SK-N-SH treated with all-trans-retinoic acid at 6 μM for 48 hours (cell line): ENCODE measurements around the gene MAP9.

Experiments used
- ATAC-seq: fragments of 200-7000 bp; cut with Tn5 transposase; 3 replicates; pipeline ENCODE4 v1.9.1; 2020; ENCODE audit warnings: mild to moderate bottlenecking, moderate library complexity
- ARNTL ChIP-seq: fragments of 450-650 bp; formaldehyde crosslinking; IDR thresholded peaks from 2 replicates; pipeline ENCODE4 v1.5.0; 2020; ENCODE audit warnings: low read depth, mild to moderate bottlenecking, moderate library complexity, borderline replicate concordance
- BACH2 ChIP-seq: fragments of 250-450 bp; sonication (Bioruptor Pico); IDR thresholded peaks from 2 replicates; pipeline ENCODE4 v1.9.0; 2021; ENCODE audit warnings: mild to moderate bottlenecking, borderline replicate concordance
- CSDC2 ChIP-seq: fragments of 250-450 bp; sonication (Bioruptor Pico); IDR thresholded peaks from 2 replicates; pipeline ENCODE4 v1.5.0; 2020; ENCODE audit warnings: mild to moderate bottlenecking, moderate library complexity
- CSRNP3 ChIP-seq: fragments of 250-450 bp; sonication (Bioruptor Pico); IDR thresholded peaks from 2 replicates; pipeline ENCODE4 v1.5.1; 2021; ENCODE audit warnings: mild to moderate bottlenecking, moderate library complexity
- GLIS3 ChIP-seq: fragments of 250-450 bp; sonication (Bioruptor Pico); IDR thresholded peaks from 2 replicates; pipeline ENCODE4 v1.5.0; 2020; ENCODE audit warnings: mild to moderate bottlenecking, moderate library complexity
- OSR1 ChIP-seq: fragments of 250-450 bp; sonication (Bioruptor Pico); IDR thresholded peaks from 2 replicates; pipeline ENCODE4 v1.8.0; 2022; ENCODE audit warnings: moderate library complexity, mild to moderate bottlenecking, inconsistent platforms
- PATZ1 ChIP-seq: fragments of 250-450 bp; sonication (Bioruptor Pico); IDR thresholded peaks from 2 replicates; pipeline ENCODE4 v1.8.0; 2020; ENCODE audit warnings: mild to moderate bottlenecking, moderate library complexity, borderline replicate concordance
- POU6F1 ChIP-seq: fragments of 250-450 bp; sonication (Bioruptor Pico); IDR thresholded peaks from 2 replicates; pipeline ENCODE4 v1.8.0; 2021; ENCODE audit warnings: low read depth, mild to moderate bottlenecking, moderate library complexity, borderline replicate concordance
- PPARA ChIP-seq: fragments of 250-450 bp; sonication (Bioruptor Pico); IDR thresholded peaks from 2 replicates; pipeline ENCODE4 v1.5.0; 2020; ENCODE audit warnings: mild to moderate bottlenecking, borderline replicate concordance
- RARB ChIP-seq: fragments of 250-450 bp; sonication (Bioruptor Pico); IDR thresholded peaks from 2 replicates; pipeline ENCODE4 v1.8.0; 2021; ENCODE audit warnings: mild to moderate bottlenecking, moderate library complexity
- SNAI2 ChIP-seq: fragments of 250-450 bp; sonication (Bioruptor Pico); IDR thresholded peaks from 2 replicates; pipeline ENCODE4 v1.5.0; 2020; ENCODE audit warnings: mild to moderate bottlenecking, moderate library complexity
- TCF4 ChIP-seq: fragments of 250-450 bp; sonication (Bioruptor Pico); IDR thresholded peaks from 2 replicates; pipeline ENCODE4 v1.8.0; 2021; ENCODE audit warnings: mild to moderate bottlenecking, moderate library complexity, borderline replicate concordance
- TOX ChIP-seq: fragments of 250-450 bp; sonication (Bioruptor Pico); IDR thresholded peaks from 2 replicates; pipeline ENCODE4 v1.8.0; 2021; ENCODE audit warnings: mild to moderate bottlenecking, moderate library complexity, borderline replicate concordance
- TSHZ2 ChIP-seq: fragments of 250-450 bp; sonication (Bioruptor Pico); IDR thresholded peaks from 2 replicates; pipeline ENCODE4 v1.5.0; 2020; ENCODE audit warnings: mild to moderate bottlenecking, moderate library complexity
- ZC3H10 ChIP-seq: fragments of 250-450 bp; sonication (Bioruptor Pico); IDR thresholded peaks from 2 replicates; pipeline ENCODE4 v1.5.1; 2021; ENCODE audit warnings: mild to moderate bottlenecking, moderate library complexity
- ZFP30 ChIP-seq: fragments of 450-650 bp; formaldehyde crosslinking; IDR thresholded peaks from 2 replicates; pipeline ENCODE4 v1.5.0; 2022; ENCODE audit warnings: mild to moderate bottlenecking, moderate library complexity
- ZNF565 ChIP-seq: fragments of 450-650 bp; formaldehyde crosslinking; conservative IDR thresholded peaks from 2 replicates; pipeline ENCODE4 v1.5.0; 2020; ENCODE audit warnings: low read depth, mild to moderate bottlenecking, moderate library complexity
- ZNF8 ChIP-seq: fragments of 450-650 bp; formaldehyde crosslinking; IDR thresholded peaks from 2 replicates; pipeline ENCODE4 v1.5.0; 2020; ENCODE audit warnings: mild to moderate bottlenecking, moderate library complexity

MAP9 gene

GRCh38 chr4:155339588-155339987 lies 37.2 kb downstream of the MAP9 start:
- ATAC-seq = no peak
- TF ChIP-seq OSR1 (CRISPR knock-in tag) (no peak), ARNTL (CRISPR knock-in tag) (no peak), TOX (no peak), PPARA (CRISPR knock-in tag) (no peak), ZNF8 (CRISPR knock-in tag) (no peak), CSRNP3 (CRISPR knock-in tag) (no peak), TCF4 (no peak), ZFP30 (CRISPR knock-in tag) (no peak), CSDC2 (no peak)

GRCh38 chr4:155338196-155338595 lies 38.6 kb downstream of the MAP9 start:
- no peak for ATAC-seq

More at GRCh38 chr4:155338196-155338595, 38.6 kb downstream of the MAP9 start:
- no peak for TF ChIP-seq PATZ1 (CRISPR knock-in tag)
- no peak for TF ChIP-seq ZNF565
- TF ChIP-seq TOX = no peak
- TF ChIP-seq CSDC2 = no peak
- no peak for TF ChIP-seq SNAI2
- TF ChIP-seq TSHZ2 (CRISPR knock-in tag) = no peak
- TF ChIP-seq ZC3H10 (CRISPR knock-in tag) = no peak
- no peak for TF ChIP-seq POU6F1 (CRISPR knock-in tag)
- no peak for TF ChIP-seq CSRNP3 (CRISPR knock-in tag)
- TF ChIP-seq RARB (CRISPR knock-in tag) = no peak
- no peak for TF ChIP-seq BACH2 (CRISPR knock-in tag)
- no peak for TF ChIP-seq GLIS3 (CRISPR knock-in tag)
- TF ChIP-seq ZNF8 (CRISPR knock-in tag) = no peak
